Measurements from ENCODE around the gene PSEN2.
A peak's percentile ranks its signal among the peaks of the same experiment; 100 is the strongest.

The PSEN2 gene

DNA sequence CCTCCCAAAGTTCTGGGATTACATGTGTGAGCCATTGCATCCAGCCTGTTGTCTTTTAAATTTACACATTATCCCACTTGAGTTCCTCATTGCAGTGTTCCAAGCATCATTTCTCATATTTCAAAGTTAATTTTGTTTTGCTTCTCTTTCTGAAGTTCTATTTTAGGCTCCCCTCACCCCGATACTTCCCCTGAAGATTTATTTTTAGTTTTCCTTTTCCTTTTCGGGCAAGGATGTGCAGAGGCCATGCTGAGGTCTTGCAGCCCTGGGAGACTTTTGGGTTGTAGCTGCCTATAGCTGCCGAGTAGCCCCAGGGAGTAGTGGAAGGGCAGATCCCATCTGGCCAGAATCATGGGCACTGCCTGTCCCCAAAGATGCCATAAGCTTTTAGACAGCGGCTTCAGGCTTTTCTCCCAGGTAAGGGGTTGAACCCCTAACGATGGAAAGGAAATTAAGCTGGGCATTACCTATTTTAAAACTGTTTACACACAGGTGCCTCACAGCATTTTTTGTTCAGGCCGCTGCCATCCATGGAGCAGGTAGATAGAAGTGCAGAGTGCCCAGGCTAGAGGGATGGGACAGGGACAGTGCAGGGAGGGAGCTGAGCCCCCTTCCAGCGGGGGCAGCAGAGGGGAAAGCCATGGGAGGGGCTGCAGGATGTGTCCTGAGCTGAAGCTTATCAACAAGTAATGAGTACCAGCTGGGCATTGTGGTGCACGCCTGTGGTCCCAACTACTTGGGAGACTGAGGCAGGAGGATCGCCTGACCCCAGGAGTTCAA, 15.9 kb downstream of the PSEN2 start:
- DNase-seq (ENCODE audit: low read depth) = no peak

DNA sequence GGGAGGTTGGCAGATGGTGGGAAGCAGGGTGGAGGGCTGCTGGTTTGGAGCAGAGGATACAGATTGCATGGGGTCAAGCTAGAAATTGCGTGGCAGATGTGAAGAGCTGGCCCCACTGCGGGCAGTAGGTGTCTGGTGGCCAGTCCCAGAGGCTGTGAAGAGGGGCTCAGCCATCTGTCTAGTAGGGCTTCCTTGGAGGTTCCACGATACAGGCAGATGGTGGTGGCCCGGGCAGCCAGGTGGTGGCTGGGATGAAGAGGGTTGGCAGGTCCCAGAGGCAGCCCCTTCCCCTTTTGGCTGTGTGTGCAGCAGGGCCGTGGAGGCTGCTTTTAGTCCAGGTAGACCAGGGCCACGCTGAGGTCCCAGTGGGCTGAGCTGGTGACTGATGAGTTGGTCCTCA, 16.6 kb downstream of the PSEN2 start:
- no peak for DNase-seq (ENCODE audit: low read depth)

DNA sequence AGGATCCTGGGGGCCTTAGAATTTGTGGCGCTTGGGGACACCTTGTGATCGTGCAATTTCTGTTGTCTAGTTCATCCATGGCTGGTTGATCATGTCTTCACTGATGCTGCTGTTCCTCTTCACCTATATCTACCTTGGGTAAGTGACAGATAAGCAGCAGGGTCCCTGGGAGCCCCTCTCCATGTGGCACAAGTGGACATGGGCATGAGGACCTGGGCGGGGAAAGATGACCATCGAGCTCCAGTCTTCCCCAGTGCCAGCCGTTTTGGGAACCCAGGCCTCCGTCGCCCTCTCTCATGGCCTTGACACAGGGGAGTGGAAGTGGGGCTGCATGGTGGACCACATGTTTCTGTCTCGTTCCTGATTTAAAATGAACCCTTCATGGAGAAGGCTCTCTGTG, 17.6 kb downstream of the PSEN2 start:
- DNase-seq (ENCODE audit: low read depth) = no peak

DNA sequence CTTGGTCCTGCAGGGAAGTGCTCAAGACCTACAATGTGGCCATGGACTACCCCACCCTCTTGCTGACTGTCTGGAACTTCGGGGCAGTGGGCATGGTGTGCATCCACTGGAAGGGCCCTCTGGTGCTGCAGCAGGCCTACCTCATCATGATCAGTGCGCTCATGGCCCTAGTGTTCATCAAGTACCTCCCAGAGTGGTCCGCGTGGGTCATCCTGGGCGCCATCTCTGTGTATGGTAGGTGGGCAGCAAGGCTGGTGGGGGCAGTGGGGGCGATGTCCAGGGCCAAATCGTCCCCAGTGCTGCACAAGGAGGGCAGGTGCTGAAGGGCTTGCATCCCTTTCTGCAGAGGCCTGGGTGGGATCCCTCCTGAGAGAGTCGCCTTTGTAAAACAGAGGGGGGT, 18.4 kb downstream of the PSEN2 start:
- no peak for DNase-seq (ENCODE audit: low read depth)

DNA sequence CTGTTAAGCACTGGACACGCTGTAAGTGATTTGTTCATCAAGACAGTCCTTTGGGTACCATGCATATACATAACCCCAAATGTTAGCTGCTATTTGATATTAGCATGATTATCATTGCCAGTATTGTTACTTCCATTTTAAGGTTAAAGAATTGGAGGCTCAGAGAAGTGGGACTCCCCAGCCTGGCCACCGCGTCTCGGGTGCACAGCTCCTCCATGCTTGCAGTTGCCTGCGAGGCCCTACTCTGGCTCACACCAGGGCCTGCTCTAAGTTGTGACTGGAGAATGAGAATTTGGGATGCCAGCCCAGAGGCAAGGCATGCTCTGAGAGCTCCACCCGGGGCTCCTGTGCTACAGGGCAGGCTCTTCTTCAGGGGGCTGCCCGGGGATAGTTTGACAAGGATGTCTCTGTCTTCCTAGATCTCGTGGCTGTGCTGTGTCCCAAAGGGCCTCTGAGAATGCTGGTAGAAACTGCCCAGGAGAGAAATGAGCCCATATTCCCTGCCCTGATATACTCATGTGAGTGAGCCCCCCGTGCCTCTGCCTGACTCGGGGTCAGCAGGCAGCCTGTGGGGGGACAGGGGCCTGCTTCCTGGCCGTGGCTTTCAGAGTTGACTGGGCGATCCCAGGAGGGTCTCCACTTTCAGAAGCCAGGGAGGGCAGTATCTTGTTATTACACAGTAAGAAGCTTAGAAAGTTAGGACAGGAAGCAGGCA, 19.4 kb downstream of the PSEN2 start:
- DNase-seq (ENCODE audit: low read depth) = no peak

DNA sequence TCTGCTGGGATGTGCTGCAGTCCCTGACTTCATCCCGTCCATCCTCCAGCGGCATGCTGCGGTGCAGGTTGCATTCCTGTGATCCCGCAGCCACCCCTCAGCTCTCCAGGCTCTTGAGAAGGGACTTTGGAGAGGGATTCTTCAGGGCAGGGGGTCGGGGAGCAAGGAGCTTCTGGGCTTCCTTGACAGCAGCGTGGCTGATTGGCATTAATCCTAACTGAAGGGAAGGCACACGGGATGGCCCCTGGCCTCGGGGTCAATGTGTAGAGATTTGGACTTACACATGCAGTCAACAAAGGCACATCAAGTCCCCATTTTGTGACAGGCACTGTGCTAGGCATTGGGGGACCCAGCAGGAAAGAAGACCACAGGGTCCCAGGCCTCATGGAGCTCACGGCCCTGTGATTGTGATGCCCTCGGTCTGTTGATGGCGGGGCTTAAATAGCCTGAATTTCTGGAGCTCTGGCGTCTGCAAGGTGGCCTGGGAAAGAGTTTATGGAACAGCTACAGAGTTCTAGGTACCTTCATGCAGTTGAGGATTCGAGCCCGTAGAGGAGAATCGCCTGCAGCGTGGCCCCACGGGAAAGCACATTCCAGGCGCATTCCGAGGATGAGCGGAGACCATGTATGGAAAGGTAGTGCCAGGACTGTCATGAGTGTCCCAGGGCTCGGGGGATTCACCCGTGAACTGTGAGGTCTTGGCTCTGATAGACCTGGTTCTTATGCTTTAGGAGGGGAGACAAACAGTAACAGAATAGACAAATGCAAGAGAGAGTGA, 20.1 kb downstream of the PSEN2 start:
- DNase-seq (ENCODE audit: low read depth) = no peak

DNA sequence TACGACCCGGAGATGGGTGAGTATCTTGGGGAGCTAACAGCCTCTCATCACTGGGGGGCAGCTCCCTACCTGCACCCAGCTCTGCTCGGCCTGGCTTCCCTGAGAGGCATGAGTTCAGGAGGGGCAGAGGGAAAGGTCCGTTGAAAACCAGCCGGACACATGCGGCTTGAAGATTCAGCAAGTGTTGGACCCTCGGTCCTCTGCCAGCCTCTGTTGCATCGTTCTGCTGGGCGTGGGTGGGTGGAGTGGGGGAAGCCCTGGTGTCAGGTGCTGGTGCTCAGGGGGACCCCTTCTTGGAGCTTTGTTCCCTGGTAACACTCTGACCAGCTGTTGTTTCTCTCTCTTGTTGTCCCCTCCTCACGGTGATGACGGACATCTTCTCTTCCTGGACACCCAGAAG, 20.9 kb downstream of the PSEN2 start:
- DNase-seq (ENCODE audit: low read depth) = no peak

DNA sequence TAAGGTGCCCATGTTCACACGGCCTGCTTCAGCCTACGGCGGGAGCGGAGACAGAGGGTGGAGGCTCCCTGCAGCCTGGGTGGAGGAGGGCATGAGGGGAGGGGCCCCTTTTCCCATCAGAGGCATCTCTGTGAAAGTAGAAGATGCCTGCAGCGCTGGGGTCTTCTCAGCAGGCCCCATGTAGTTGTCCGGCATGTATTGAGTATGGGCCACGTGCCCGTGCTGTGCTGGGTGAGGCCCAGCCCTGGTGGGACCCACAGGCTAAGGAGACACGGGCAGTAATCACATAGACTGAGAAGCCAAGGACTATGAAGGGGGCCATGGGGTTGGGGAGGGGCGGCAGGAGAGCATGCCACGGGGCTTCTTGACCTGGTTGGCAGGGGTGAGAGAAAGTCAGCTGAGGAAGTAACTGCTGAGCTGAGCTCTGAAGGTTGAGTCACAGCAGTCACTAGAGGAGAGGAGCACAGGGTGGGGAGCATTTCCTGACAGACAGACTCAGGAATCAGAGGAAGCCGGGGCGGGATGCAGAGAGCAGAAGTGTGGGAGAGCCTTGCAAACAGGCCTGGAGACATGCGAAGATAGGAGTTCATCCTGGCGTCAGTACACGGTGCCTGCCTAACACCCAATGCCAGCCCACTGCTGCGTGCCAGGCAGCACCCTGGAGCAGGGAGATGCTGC, 21.6 kb downstream of the PSEN2 start:
- no peak for DNase-seq (ENCODE audit: low read depth)

DNA sequence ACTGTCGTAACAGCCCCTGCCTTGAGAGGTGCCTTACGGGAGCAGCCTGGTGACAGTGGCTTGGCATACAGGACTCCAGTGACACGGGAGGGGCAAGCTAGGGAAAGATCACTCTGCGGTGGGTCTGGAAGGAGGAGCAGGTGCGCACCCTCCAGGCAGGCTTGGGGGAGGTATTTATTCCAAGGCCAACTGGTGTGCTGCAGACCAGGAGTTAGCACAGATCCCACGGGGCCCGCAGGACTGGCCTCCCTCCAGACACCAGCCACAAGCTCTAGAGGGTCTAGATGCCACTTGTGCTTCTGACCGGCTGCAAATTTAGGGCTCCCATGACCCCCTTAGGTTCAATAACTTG, 22.1 kb downstream of the PSEN2 start:
- DNase-seq (ENCODE audit: low read depth) = no peak

DNA sequence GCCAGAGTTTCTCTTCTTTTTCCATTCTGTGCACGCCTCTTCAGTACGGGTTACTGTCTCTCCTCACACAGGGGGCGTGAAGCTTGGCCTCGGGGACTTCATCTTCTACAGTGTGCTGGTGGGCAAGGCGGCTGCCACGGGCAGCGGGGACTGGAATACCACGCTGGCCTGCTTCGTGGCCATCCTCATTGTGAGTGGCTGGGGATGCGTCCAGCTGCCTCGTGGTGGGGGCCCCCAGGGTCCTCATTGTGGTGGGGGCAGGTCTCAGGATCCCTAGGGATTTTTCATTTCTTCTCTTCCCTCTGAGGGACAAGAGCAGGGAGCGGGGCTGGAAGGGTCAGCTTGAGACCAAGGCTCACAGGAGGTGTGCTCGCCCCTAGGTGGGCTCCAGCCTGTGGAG, 23.5 kb downstream of the PSEN2 start:
- DNase-seq (ENCODE audit: low read depth) = no peak

DNA sequence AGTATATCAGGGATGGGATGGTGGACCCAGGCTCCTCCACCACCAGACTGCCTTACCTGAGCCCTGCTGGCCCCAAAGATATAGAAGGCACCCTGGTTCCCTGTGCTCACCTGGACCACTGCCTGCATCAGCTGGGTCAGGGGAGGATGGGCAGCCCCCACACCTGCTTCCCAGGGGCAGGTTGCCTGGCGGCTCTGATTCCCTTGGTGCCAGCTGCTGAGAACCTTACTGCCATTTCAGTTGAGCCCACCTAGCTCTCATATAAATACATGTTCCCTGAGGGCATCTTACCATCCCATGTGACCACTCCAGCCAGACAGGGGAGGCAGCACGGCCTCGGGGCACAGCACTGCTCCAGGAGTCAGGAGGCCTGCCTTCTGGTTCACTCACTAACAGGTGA, 24.4 kb downstream of the PSEN2 start:
- DNase-seq (ENCODE audit: low read depth) = no peak

DNA sequence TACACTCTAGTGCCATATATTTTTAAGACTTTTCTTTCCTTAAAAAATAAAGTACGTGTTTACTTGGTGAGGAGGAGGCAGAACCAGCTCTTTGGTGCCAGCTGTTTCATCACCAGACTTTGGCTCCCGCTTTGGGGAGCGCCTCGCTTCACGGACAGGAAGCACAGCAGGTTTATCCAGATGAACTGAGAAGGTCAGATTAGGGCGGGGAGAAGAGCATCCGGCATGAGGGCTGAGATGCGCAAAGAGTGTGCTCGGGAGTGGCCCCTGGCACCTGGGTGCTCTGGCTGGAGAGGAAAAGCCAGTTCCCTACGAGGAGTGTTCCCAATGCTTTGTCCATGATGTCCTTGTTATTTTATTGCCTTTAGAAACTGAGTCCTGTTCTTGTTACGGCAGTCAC, 25.2 kb downstream of the PSEN2 start:
- DNase-seq (ENCODE audit: low read depth) = no peak

DNA sequence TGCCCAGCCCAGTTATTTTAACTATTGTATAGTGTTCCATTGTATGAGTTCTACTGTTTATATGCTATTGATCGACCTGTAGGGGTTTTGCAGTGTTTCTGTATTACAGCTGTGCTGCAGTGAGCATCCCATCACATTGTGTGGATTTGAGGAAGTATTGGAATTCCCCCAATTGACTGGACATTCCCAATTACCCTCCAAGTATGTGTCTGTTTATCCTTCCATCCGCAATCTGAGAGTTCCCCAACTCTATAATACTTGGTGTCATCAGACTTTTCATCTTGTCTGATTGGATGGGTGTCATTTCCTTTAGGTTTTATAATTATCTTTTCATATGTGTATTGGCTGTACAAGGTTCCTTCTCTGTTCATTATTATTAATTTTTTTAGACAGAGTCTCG, 27.8 kb downstream of the PSEN2 start:
- DNase-seq (ENCODE audit: low read depth) = no peak

DNA sequence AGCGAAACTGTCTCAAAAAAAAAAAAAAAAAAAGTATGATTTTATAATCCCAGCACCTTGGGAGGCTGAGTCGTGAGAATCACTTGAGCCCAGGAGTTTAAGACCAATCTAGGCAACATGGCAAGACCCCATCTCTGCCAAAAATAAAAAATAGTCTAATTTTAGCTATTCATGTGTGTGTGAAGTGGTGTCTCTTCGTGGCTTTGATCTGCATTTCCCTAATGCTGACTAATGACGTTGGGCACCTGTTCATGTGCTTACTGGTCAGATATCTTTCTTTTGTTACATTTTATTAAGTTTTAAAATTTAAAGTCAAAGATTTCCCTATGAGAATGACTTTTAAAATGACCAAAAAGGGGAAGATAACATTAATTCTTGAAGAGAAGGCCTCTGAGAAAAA, 31.0 kb downstream of the PSEN2 start:
- no peak for DNase-seq (ENCODE audit: low read depth)

DNA sequence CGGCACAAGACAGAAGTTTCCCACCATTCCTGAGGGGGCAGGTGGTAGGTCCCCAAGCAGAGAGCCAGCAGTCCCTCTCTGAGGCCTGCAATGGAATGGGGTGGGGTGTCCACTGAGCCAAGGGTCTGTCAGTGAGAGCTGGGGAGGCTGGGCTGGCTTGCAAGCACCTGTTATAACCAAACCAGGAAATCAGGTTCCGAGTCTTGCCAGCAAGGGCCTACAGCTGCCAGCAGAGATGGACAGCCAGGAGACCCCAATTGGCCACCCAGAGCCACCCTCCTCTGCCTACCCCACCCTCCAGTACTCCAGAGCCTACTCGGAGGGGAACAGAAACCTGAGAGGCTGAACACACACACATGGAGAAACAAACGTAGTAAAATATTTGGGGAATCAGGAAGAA, 32.2 kb downstream of the PSEN2 start:
- DNase-seq (ENCODE audit: low read depth) = no peak

DNA sequence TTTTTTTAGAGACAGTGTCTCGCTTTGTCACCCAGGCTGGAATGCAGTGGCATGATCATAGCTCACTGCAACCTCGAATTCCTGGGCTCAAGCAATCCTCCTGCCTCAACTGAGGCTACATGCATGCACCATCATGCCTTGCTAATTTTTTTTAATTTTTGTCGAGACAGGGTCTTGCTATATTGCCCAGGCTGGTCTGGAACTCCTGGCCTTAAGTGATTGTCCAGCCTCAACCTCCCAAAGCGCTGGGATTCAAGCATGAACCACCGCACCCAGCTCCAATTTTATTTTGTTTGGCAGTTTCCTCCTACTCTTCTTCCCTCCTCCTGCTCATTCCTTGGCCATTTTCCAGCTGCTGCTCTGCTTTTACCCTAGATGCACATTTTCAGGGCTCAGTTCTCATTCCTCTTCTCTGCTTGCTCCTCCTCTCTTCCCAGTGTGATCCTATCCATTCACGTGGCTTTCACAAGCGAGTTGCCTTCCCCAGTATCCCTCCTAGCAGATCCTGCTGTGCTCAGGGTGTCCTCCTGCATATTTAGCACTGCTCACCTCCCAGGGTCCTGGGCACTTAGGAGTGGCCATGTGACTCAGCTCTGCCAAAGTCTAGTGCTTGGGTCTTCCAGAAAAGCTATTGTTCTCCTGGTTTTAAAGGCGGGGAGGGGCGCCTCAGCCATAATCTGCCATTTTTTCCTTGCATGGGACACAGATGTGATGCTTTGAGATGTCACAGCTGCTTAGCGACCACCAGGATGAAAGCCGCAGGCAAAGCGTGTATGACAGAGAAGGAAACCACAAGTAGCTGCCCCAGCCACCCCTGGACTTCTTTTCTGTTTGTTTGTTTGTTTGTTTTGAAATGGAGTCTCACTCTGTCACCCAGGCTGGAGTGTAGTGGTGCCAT, 33.7 kb downstream of the PSEN2 start:
- DNase-seq (ENCODE audit: low read depth) = no peak

DNA sequence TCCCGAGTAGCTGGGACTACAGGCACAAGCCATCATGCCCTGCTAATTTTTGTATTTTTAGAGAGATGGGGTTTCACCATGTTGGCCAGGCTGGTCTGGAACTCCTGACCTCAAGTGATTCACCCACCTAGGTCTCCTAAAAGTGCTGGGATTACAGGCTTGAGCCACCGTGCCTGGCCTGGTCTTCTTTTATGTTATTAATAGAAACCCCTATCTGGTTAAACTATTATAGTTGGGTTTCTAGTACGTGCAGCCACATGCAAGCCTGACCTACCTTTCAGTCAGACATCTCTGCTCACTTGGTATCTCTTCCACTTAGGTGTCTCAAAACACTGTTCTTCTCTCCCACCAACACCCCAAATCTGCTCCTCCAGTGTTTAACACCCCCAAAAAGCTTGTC, 34.4 kb downstream of the PSEN2 start:
- no peak for DNase-seq (ENCODE audit: low read depth)

DNA sequence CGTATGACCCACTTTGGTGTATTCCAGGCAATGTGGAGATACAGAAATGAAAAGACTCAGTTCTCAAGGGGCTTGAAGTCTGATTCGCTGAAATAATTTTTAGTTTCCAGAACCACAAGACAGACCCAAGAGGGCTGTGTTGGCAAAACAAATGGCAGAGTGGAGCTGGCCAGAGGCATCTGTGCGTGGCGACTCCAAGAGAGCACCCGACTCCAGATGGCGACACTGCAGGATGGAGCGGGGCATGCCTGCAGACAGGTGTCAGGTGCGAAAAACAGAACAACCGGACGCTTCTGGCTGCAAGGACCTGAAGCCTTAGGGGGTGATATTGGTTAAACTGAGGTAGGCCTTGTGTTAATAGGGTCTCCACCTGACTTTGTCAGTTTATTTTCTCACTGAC, 38.0 kb downstream of the PSEN2 start:
- DNase-seq (ENCODE audit: low read depth) = no peak

DNA sequence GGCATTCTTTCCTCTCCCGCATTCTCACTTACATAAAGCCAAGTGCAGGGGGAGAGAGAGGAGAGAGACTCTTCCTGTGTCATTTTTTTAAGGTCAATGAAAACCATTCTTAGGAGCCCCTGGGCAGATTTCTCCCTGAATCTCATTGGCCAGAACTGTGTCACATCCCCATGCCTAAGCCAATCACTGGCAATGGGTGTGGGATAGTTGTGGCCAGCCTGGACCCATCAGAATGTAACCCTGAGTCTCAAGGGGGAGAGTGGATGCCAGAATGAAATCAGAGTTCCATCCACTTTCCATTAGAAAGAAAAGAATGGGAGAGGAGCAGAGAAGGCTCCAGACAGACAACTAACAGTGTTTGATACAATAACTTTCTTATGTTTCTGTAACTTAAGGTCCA, 38.5 kb downstream of the PSEN2 start:
- no peak for DNase-seq (ENCODE audit: low read depth)

DNA sequence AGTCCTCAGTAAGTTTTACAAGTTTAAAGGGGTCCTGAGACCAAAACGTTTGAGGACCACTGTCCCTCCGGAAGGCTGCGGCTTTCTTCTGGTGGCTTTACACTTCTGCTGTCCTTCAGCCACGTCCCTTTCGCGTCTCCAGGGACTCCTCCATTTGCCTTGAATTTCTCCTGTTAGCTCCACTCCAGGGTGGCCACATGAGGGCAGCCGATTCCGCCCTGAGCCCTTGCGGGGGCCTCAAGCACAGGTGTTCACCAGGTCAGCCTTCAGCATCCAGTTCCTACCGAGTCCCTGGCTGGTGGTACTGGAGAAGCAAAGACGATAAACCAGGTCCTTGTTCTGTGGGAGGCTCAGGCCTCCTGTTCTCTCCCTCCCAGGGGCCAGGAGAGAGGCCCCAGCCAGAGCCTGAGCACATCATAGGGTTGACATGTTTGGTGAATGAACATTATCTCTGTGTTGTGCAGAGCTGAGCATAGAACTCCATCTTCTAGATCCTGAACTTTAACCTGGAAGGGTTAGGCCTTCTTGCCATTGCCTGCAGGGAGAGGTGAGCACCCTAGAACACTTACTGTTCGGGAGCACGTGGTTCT, 42.3 kb downstream of the PSEN2 start:
- DNase-seq (ENCODE audit: low read depth) = peak; percentile 22

DNA sequence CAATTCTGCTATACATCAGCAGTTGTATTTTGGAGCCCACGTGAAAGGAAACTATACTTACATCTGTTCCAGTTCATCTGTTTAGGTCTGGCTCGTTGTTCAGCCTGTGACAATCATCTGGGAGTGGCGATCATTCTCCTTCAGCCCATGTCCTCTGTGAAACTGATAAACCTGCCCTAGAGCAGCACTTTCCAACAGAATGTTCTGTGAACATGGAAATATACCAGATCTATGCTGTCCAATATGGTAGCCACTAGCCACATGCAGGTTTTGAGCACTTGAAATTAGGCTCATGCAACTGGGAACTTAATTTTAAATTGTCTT, 45.2 kb downstream of the PSEN2 start:
- no peak for DNase-seq (ENCODE audit: low read depth)

Measured in stimulated activated CD8-positive, alpha-beta memory T cell treated with anti-CD3 and anti-CD28 coated beads, Interleukin-12 subunit alpha, Interleukin-12 subunit beta, amount 100 ng/mL, for 1 hour (primary cell).